ENCODE measurements around the gene SLC9A8. TPM values are rescaled to one million over a fixed set of nuclear protein-coding genes. Genes with fewer than 3 reads are reported as not detected.

The SLC9A8 gene
- total RNA-seq, 1 donor from 2014 or later = 35.0 TPM

Other genes with a start within 250 kb of the SLC9A8 start
- gene PTGIS, start 244.7 kb upstream of the SLC9A8 start, total RNA-seq = 57.8 TPM
- 40.9 TPM for gene B4GALT5, start 99.0 kb upstream of the SLC9A8 start, total RNA-seq
- gene SPATA2, start 102.7 kb downstream of the SLC9A8 start, total RNA-seq = 8.0 TPM
- gene RNF114, start 123.6 kb downstream of the SLC9A8 start, total RNA-seq = 68.7 TPM
- 5.8 TPM for gene SNAI1, start 170.2 kb downstream of the SLC9A8 start, total RNA-seq